ENCODE data around the gene SLCO2A1. TPM values are rescaled to one million over a fixed set of nuclear protein-coding genes. Genes with fewer than 3 reads are reported as not detected.

Gene SLCO2A1
- total RNA-seq, 3 donors from 2014 or later = 4.2 to 11.1 (median 7.5) TPM

- no peak for DNase-seq (ENCODE audit: low spot score in 2 of 2)
- no peaks in the 10 kb centered on the region for H3K4me1 ChIP-seq
- H3K36me3 ChIP-seq = no peaks in the 10 kb centered on the region
- H3K27me3 ChIP-seq = no peaks in the 10 kb centered on the region
- TF ChIP-seq POLR2AphosphoS5 (IDR thresholded peaks at IDR 0.05) = no peak
- no peak overlapping the region for H3K27ac ChIP-seq
- H3K9me3 ChIP-seq = no peaks in the 10 kb centered on the region
- H3K4me3 ChIP-seq = no peak overlapping the region
- intact Hi-C loops (cut with DNase I; ENCODE audit: low total_unique reads) = no loop called here
These were observed 35.4 kb downstream of the SLCO2A1 start for GRCh38 chr3:133994166-133994890.

- intact Hi-C loops (cut with DNase I; ENCODE audit: low total_unique reads) = no loop called here
- no peak for TF ChIP-seq CTCF (IDR thresholded peaks at IDR 0.05)
- no peak for TF ChIP-seq POLR2AphosphoS5 (IDR thresholded peaks at IDR 0.05)
- no peak for TF ChIP-seq POLR2A (IDR thresholded peaks at IDR 0.05)
- peak overlapping the region in 1 of 2 donors; percentile 19 for H3K27ac ChIP-seq
- no peaks in the 10 kb centered on the region for H3K9me3 ChIP-seq
- no peaks in the 10 kb centered on the region for H3K4me1 ChIP-seq
- no peaks in the 10 kb centered on the region for H3K36me3 ChIP-seq
- H3K27me3 ChIP-seq = no peaks in the 10 kb centered on the region
- no peak for DNase-seq (ENCODE audit: low spot score in 2 of 2)
- no peak overlapping the region for H3K4me3 ChIP-seq
These were observed 36.6 kb downstream of the SLCO2A1 start for GRCh38 chr3:133992951-133993620.

GRCh38 chr3:133992381-133992780 lies 37.3 kb downstream of the SLCO2A1 start:
- no peaks in the 10 kb centered on the region for H3K36me3 ChIP-seq
- DNase-seq (ENCODE audit: low spot score in 2 of 2) = no peak
- H3K4me1 ChIP-seq = no peaks in the 10 kb centered on the region
- H3K4me3 ChIP-seq = no peak overlapping the region
- H3K27ac ChIP-seq = peak overlapping the region in 1 of 2 donors; percentile 19
- intact Hi-C loops (cut with DNase I; ENCODE audit: low total_unique reads) = no loop called here
- TF ChIP-seq POLR2AphosphoS5 (IDR thresholded peaks at IDR 0.05) (no peak), CTCF (IDR thresholded peaks at IDR 0.05) (no peak), POLR2A (IDR thresholded peaks at IDR 0.05) (no peak)
- H3K9me3 ChIP-seq = no peaks in the 10 kb centered on the region
- H3K27me3 ChIP-seq = no peaks in the 10 kb centered on the region

- Histone ChIP-seq H3K4me3 (no peak overlapping the region), H3K36me3 (no peaks in the 10 kb centered on the region), H3K9me3 (no peaks in the 10 kb centered on the region), H3K4me1 (no peaks in the 10 kb centered on the region), H3K27me3 (no peaks in the 10 kb centered on the region), H3K27ac (peak overlapping the region in 1 of 2 donors; percentile 57)
- TF ChIP-seq POLR2AphosphoS5 (IDR thresholded peaks at IDR 0.05) = no peak
- no peak for TF ChIP-seq CTCF (IDR thresholded peaks at IDR 0.05)
- no peak for TF ChIP-seq POLR2A (IDR thresholded peaks at IDR 0.05)
- intact Hi-C loops (cut with DNase I; ENCODE audit: low total_unique reads) = no loop called here
- DNase-seq (ENCODE audit: low spot score in 2 of 2) = no peak
These were observed 38.1 kb downstream of the SLCO2A1 start for GRCh38 chr3:133991637-133992036.

GRCh38 chr3:133991209-133991608 lies 38.5 kb downstream of the SLCO2A1 start:
- Histone ChIP-seq H3K4me3 (no peak overlapping the region), H3K4me1 (no peaks in the 10 kb centered on the region), H3K36me3 (no peaks in the 10 kb centered on the region), H3K27ac (no peak overlapping the region), H3K9me3 (no peaks in the 10 kb centered on the region), H3K27me3 (no peaks in the 10 kb centered on the region)
- DNase-seq (ENCODE audit: low spot score in 2 of 2) = no peak
- no peak for TF ChIP-seq POLR2A (IDR thresholded peaks at IDR 0.05)
- no peak for TF ChIP-seq CTCF (IDR thresholded peaks at IDR 0.05)
- TF ChIP-seq POLR2AphosphoS5 (IDR thresholded peaks at IDR 0.05) = no peak
- intact Hi-C loops (cut with DNase I; ENCODE audit: low total_unique reads) = no loop called here

All from breast epithelium (tissue), 4 donors.